HCT116 (cell line): ENCODE data around the gene PRSS57. TPM values are rescaled to one million over a fixed set of nuclear protein-coding genes. Genes with fewer than 3 reads are reported as not detected.
"Not testable (repeated sequence)": the region's sequence is repeated elsewhere in the genome, so short reads cannot be mapped to it uniquely, and the experiment has no call there.

ENCODE experiments used
- ATAC-seq: fragments of 200-7000 bp; cut with Tn5 transposase; 2 replicates; pipeline ENCODE4 v1.9.1; 2020; ENCODE audit warnings: mild to moderate bottlenecking, moderate library complexity
- BruUV-seq: library from RNA; stranded (reverse); fragments of 400-500 nt; replicated peaks from 2 replicates; lab custom pipeline; 2021; lab: Mats Ljungman, UMichigan
- CTCF ChIA-PET: fragments of 300-600 bp; sonication (Branson Sonifier 250); formaldehyde crosslinking; loops from one replicate; lab custom pipeline; 2021; ENCODE audit warnings: antibody characterized with exemption; lab: Charles Lee
- POLR2A ChIA-PET: fragments of 300-600, 350-600 bp; sonication (Branson Sonifier 250); formaldehyde crosslinking; loops from one replicate; lab custom pipeline; 2021; ENCODE audit warnings: antibody characterized with exemption; lab: Charles Lee
- RAD21 ChIA-PET, 2 experiments: fragments of 300-600 bp; sonication (Branson Sonifier 250); formaldehyde crosslinking; loops; one replicate each; lab custom pipeline; 2023; ENCODE audit warnings: low total read pairs in 2 of 2; ENCODE audit not compliant: uncharacterized antibody in 2 of 2, unreplicated experiment in 2 of 2, low non-redundant PET in 1 of 2; lab: Charles Lee
- DNase-seq: peaks from one replicate; pipeline ENCODE4 v3.0.0-alpha.2; 2010; ENCODE audit warnings: low read depth, low spot score
- H2AFZ ChIP-seq: fragments of 200-600 bp; shearing (Covaris generic), sonication (generic); 2 replicates; pipeline ENCODE4 v1.6.1; 2017; ENCODE audit warnings: low read depth, mixed run types, mixed read lengths, antibody characterized with exemption, low read length; ENCODE audit not compliant: poor library complexity, severe bottlenecking
- H3K27ac ChIP-seq: 2 replicates; pipeline ENCODE4 v1.5.1; 2012; ENCODE audit warnings: low read depth, low read length
- H3K27me3 ChIP-seq: fragments of 200-600 bp; sonication (generic); 2 replicates; pipeline ENCODE4 v1.6.1; 2016; ENCODE audit warnings: mixed run types, low read length, mixed read lengths; ENCODE audit not compliant: insufficient read depth
- H3K36me3 ChIP-seq, 2 experiments: fragments of 200-500 bp in 1 of 2; fragments of 200-600 bp in 1 of 2; sonication (Bioruptor generic) in 1 of 2; sonication (generic) in 1 of 2; 2 replicates each; pipeline versions ENCODE4 v1.5.1 to v1.6.1; 2014 to 2016; ENCODE audit warnings: low read length in 2 of 2, inconsistent platforms in 1 of 2, mixed read lengths in 1 of 2, mixed run types in 1 of 2; ENCODE audit not compliant: insufficient read depth in 2 of 2, control insufficient read depth in 1 of 2
- H3K4me1 ChIP-seq, 2 experiments: fragments of 200-600 bp in 1 of 2; sonication (generic) in 1 of 2; 2 replicates each; pipeline versions ENCODE4 v1.5.1 to v1.6.1; 2012 to 2017; ENCODE audit warnings: low read length in 2 of 2, inconsistent platforms in 1 of 2, mild to moderate bottlenecking in 1 of 2, mixed read lengths in 1 of 2, mixed run types in 1 of 2, moderate library complexity in 1 of 2; ENCODE audit not compliant: insufficient read depth in 2 of 2, control insufficient read depth in 1 of 2
- H3K4me2 ChIP-seq: fragments of 200-600 bp; sonication (generic); 2 replicates; pipeline ENCODE4 v1.6.1; 2017; ENCODE audit warnings: mixed run types, low read length, mixed read lengths
- H3K4me3 ChIP-seq, 2 experiments: fragments of 200-600 bp in 1 of 2; sonication (generic) in 1 of 2; replicated peaks in 1 of 2; 2 replicates each; pipeline ENCODE4 v1.5.1; 2011 to 2016; ENCODE audit warnings: low read length in 2 of 2, control low read depth in 1 of 2, low read depth in 1 of 2, mild to moderate bottlenecking in 1 of 2, mixed read lengths in 1 of 2, mixed run types in 1 of 2
- H3K79me2 ChIP-seq: fragments of 200-600 bp; sonication (generic); 2 replicates; pipeline ENCODE4 v1.6.1; 2017; ENCODE audit warnings: mild to moderate bottlenecking, mixed run types, low read length, moderate library complexity, mixed read lengths; ENCODE audit not compliant: insufficient read depth
- H3K9ac ChIP-seq: fragments of 200-600 bp; sonication (generic); 2 replicates; pipeline ENCODE4 v1.6.1; 2016; ENCODE audit warnings: low read length, mixed read lengths
- H3K9me2 ChIP-seq: fragments of 200-600 bp; sonication (generic), shearing (Covaris generic); 2 replicates; pipeline ENCODE4 v1.6.1; 2017; ENCODE audit warnings: mixed run types, mild to moderate bottlenecking, moderate library complexity; ENCODE audit not compliant: insufficient read depth
- H3K9me3 ChIP-seq, 2 experiments: fragments of 200-500 bp in 1 of 2; fragments of 200-600 bp in 1 of 2; sonication (Bioruptor generic) in 1 of 2; sonication (generic) in 1 of 2; 2 replicates each; pipeline ENCODE4 v1.6.1; 2014 to 2017; ENCODE audit warnings: low read length in 2 of 2, mixed read lengths in 2 of 2, inconsistent platforms in 1 of 2, low read depth in 1 of 2, mild to moderate bottlenecking in 1 of 2, mixed run types in 1 of 2, moderate library complexity in 1 of 2; ENCODE audit not compliant: control insufficient read depth in 1 of 2, insufficient read depth in 1 of 2
- H4K20me1 ChIP-seq: fragments of 200-600 bp; sonication (generic), shearing (Covaris generic); 2 replicates; pipeline ENCODE4 v1.6.1; 2017; ENCODE audit warnings: mixed run types, mild to moderate bottlenecking, moderate library complexity; ENCODE audit not compliant: insufficient read depth
- CBX3 ChIP-seq: IDR thresholded peaks from 2 replicates; pipeline ENCODE4 v1.6.1; 2012; ENCODE audit warnings: low read depth
- EGR1 ChIP-seq: IDR thresholded peaks from 2 replicates; pipeline ENCODE4 v1.6.1; 2012; ENCODE audit warnings: low read depth
- ELF1 ChIP-seq: IDR thresholded peaks from 2 replicates; pipeline ENCODE4 v1.6.1; 2012; ENCODE audit warnings: low read depth, borderline replicate concordance
- POLR2A ChIP-seq: IDR thresholded peaks from 2 replicates; pipeline ENCODE4 v1.7.0; 2011; ENCODE audit warnings: borderline replicate concordance; ENCODE audit not compliant: insufficient read depth, insufficient read length; ENCODE audit errors: extremely low read depth
- intact Hi-C: fragments of 100-400 bp; cut with micrococcal nuclease; formaldehyde crosslinking; loops from 2 replicates; pipeline ENCODE4 v1.10.0; 2022
- total RNA-seq: library from RNA; stranded (reverse); gene quantifications from one replicate; pipeline ENCODE4 v1.2.1, GENCODE V29; 2021; ENCODE audit not compliant: unreplicated experiment

Gene PRSS57
- total RNA-seq, 1 experiment from 2014 or later = not detected

GRCh38 chr19:729965-730668 lies 34.9 kb upstream of the PRSS57 start:
- no TSS peak for BruUV-seq
- Histone ChIP-seq H3K9ac (no peak overlapping the region), H3K4me3 (no peak overlapping the region), H3K79me2 (no peaks in the 10 kb centered on the region), H3K36me3 (no peaks in the 10 kb centered on the region; a peak in 1 of 4 replicates), H4K20me1 (no peaks in the 10 kb centered on the region), H3K9me3 (no peaks in the 10 kb centered on the region), H3K27me3 (no peaks in the 10 kb centered on the region), H3K4me2 (no peak overlapping the region), H3K27ac (no peak overlapping the region), H3K9me2 (no peaks in the 10 kb centered on the region), H2AFZ (no peak overlapping the region), H3K4me1 (no peaks in the 10 kb centered on the region)
- ChIA-PET CTCF (no interaction called here), POLR2A (no interaction called here), RAD21 (interaction anchor here in 1 of 2 experiments (0.6 kb wide), 1 partner anchor 23 kb away, joined by 3 read pairs; no protein-coding TSS in a partner anchor)
- TF ChIP-seq ELF1 = no peak
- no peak for TF ChIP-seq EGR1
- no peak for TF ChIP-seq POLR2A
- TF ChIP-seq CBX3 = no peak
- no peak for ATAC-seq
- DNase-seq = no peak
- intact Hi-C loops = no loop called here

DNA sequence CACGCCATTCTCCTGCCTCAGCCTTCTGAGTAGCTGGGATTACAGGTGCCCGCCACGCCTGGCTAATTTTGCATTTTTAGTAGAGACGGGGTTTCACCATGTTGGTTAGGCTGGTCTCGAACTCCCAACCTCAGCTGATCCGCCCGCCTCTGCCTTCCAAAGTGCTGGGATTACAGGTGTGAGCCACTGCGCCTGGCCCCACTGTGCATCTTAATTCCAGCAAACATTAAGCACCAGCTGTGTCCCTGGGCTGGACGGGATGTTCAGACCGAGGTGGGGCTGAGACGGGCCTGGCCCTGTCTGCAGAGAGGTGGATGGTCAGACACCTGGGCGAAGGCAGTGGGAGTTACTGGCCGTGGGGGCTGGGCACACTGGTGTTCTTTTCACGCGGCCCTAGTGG lies 34.3 kb upstream of the PRSS57 start:
- POLR2A ChIA-PET, H2AFZ ChIP-seq, H4K20me1 ChIP-seq, H3K4me1 ChIP-seq, H3K9me3 ChIP-seq, ATAC-seq, BruUV-seq, H3K9ac ChIP-seq, H3K4me2 ChIP-seq, CTCF ChIA-PET, H3K79me2 ChIP-seq, intact Hi-C loops, RAD21 ChIA-PET, H3K36me3 ChIP-seq, H3K27ac ChIP-seq, H3K9me2 ChIP-seq, H3K27me3 ChIP-seq, DNase-seq, H3K4me3 ChIP-seq: not testable (repeated sequence)
